ENCODE results near the gene TNP1. TPM values are rescaled to one million over a fixed set of nuclear protein-coding genes. Genes with fewer than 3 reads are reported as not detected.

Gene TNP1, protein sequence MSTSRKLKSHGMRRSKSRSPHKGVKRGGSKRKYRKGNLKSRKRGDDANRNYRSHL
- not detected for total RNA-seq

DNA sequence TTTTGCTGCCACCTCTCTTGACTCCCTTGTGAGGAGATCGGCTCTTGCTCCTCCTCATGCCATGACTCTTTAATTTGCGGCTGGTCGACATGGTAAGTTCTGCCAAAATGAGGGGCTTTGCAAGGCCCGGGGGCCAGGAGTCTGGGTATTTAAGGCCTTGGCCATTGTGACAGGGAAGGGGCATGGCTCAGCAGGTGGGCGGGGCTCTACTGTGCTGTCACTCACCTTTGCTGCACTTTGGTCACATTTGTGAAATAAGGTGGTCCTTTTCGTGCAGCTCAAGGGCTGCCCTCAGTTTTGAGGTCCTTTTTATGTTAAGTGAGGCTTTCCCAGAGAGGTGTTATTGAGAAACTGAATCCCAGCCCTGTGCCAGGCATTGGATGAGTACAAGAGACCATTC is at the start of gene TNP1:
Gene TNP1, minus strand, starts transcription at position 121 of the 400 bp plus-strand sequence. Its CDS starts 30 bp downstream, at position 91.
- DNase-seq (ENCODE audit: low read depth in 2 of 3, low spot score in 2 of 3), result no peak

DNA sequence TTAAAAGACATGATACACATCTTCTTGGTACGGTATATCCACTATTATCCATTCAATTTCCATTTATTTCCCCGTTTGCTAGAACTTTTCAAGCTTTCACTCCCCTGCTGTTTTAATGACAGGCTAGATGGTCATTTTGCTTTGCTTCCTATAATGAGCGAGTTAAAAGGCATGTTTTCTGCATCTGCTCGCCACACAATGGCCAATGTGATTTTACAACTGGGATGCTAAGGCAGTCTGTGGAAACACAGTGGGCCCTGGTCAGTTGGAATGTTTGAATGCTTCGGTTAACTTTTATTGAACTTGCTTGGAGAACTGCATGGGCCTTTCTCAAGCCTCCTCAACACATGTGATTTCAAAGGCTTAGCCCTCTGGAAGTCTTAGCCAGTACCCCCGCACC is 48.4 kb upstream of the TNP1 start:
- DNase-seq (ENCODE audit: low read depth in 2 of 3, low spot score in 2 of 3), result no peak

DNA sequence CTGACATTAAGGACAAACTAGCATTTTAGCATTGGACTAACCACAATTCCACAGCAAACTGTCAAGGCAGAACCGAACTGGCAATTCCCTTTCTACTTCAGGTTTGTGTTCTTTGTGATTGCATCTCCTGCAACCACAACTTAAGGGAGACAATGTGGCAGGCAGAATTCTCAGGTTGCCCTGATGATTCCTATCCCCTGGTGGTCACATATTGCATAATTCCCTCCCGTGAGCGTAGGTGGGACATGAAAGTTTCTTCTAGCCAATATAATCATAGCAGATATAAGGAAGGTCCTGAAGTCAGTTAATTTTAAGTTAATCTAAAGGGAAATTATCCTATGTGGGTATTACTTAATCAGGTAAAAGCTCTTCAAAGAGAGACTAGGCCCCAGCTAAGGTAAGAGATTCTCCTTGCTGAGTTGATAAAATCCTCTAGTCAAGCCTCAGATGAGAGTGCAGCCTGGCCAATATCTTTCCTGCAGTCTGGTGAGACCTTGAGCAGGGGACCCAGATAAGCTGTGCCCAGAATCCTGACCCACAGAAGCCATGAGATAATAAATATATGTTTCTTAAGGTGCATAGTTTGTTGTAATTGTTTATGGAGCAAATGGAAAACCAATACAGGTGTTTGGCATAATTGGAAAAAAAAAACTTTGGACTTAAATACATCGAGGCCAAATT is 45.9 kb upstream of the TNP1 start:
- no peak for DNase-seq (ENCODE audit: low read depth in 2 of 3, low spot score in 2 of 3)

DNA sequence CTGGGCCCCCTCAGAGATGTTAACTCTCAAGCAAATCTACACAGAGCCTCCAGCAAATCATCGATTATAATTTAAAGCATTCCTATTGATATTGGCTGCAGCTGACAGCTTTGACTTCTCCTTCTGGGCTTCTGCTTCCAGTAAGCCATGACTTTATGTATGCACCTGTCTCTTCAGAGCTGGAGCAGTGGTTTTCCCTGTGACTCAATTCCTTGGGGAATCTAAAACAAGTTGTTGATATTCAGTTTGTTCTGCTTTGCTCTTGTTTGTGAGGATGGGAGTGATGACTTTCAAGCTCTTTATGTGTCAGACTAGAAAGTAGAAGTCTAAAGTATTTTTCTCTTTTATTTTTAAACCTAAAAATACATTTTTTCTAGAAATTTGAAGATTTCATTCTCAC is 45.1 kb upstream of the TNP1 start:
- DNase-seq (ENCODE audit: low read depth in 2 of 3, low spot score in 2 of 3), result no peak

DNA sequence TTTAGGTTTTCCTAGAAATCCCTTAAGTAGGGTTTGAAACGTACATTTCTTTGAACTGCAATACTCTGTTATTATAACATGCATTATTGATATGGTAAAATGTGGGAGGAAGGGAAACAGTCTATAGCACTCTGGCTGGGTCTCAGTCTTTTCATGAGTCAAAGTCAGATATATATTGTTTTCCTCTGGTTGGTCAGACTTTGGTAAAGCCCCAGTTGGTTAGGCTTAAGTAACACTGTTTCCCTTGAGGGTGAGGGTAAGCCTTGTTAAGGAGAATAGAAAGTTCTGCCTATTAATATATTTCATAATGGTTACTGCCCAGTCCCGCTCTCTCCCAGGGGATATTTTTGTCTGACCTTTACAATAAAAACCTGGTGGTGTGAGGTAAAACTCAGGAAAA is 44.7 kb upstream of the TNP1 start:
- DNase-seq (ENCODE audit: low read depth in 2 of 3, low spot score in 2 of 3), result no peak

DNA sequence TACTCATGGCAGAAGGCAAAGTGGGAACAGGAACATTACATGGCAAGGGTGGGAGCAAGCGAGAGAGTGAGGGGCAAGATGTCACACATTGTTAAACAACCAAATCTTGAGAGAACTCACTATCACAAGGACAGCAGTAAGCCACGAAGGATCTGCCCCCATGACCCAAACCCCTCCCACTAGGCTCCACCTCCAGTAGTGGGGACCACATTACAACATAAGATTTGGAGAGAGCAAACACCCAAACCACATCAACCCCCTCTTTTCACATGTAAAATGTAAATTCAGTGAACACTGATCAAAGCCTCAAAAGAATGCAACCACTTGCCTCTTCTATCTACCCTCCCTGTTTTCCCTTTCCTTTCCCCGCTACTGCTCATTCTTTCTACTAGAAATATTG is 43.6 kb upstream of the TNP1 start:
- no peak for DNase-seq (ENCODE audit: low read depth in 2 of 3, low spot score in 2 of 3)

DNA sequence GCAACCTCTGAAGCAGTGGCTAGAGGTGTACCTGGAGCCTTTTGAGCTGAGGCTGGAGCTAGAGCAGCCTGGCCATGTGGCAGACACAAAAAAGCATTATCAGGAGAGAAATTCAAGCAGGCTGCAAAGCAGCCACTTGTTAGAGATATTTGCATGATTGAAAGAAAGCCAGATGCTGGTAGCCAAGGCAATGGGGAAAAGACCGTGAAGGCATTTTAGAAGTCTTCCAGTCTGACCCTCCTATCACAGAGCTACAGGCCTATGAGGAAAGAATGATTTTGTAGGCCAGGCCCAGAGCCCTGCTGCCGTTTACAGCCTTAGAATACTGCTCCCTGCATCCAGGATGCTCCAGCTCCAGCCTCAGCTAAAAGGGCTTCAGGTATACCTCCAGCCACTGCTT is 41.4 kb upstream of the TNP1 start:
- no peak for DNase-seq (ENCODE audit: low read depth in 2 of 3, low spot score in 2 of 3)

DNA sequence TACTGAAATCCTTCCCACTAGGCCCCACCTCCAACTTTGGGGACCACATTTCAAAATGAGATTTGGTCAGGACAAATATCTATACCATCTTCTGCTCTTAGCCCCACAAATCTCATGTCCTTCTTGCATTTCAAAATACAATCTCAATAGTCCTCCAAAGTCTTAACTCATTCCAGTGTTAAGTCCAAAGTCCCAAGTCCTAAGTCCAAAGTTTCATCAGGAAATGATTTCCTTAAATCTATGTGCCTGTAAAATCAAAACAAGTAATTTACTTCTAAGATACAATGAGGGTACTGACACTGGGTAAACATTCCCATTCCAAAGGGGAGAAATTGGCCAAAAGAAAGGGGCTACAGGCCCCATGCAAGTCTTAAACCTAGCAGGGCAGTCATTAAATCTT is 40.5 kb upstream of the TNP1 start:
- no peak for DNase-seq (ENCODE audit: low read depth in 2 of 3, low spot score in 2 of 3)

DNA sequence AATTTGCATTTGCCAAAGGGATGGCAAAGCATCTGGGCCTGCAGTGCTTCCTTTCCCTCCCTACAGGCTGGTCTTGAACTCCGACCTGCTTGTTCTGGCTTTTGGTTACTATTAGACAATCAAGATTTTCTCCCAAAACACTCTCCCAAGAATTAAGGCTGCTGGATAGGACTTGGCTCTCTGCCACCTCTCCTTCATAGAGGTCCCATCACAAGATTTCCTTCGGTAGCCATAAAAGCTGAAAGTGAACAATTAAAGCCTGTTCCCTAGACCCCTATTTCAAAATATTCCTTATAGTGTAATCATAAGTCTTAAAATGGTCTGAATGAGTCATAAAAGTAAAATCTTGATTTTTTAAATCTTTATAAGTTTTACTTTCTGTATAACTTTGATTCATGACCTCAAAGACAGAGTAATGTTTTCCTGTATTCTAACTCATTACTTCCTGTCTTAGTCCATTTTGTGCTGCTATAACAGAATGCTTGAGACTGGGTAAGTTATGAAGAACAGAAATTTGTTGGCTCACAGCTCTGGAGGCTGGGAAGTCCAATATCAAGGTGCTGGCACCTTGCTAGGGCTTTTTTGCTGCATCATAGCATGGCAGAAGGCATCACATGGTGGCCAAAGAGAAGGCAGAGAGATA is 37.8 kb upstream of the TNP1 start:
- peak in 1 of 3 donors; percentile 4 for DNase-seq (ENCODE audit: low read depth in 2 of 3, low spot score in 2 of 3)

DNA sequence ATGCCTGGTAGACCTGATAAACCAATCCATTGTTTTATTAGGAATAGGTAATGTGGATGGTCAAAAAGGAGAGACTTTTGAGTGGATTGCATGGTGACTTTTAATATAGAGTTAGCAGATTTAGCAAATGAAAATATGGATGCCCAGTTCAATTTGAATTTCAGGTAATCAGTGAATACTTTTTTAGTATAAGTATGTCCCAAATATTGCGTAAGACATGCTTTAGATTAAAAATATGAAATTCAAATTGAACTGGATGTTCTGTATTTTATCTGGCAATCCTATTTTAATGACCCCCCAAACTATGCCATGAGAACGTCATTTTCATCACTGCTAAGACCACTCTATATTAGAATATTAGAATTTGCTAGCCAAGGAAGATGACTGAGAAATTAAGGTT is 30.3 kb upstream of the TNP1 start:
- no peak for DNase-seq (ENCODE audit: low read depth in 2 of 3, low spot score in 2 of 3)

DNA sequence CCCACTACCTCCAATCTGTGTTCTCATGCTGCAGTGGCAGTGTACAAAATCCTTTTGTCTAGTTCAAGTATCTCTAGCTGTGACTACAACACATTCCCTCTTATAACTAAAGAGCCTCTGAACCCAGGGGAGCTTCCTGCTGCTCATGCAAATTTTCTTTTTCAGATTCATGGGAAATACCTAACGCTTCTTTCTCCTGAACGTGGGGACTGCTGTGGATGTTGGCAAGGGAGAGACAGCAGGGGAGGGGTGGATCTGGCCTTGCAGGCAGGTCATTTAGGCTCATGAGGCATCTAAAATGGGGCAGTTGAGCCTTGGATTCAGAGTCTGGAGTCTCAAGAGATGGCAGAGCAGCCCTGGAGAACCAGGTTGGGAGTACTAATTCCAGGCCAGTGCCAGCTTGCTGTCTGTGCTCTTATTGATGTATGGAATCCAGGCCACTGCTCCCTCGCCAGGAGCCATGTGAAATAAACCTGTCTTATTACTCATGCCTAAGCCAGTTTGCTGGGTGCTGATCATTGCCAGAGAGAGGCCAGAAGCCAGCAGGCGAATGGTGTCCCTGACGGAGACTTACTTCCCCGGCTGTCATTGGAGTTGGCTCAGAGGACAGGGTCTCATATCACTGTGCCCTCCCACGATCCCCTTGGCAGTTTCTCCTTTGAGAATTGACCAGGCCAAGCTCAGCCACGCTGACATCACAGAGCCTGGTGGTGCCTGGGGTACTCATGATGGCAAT is 29.2 kb upstream of the TNP1 start:
- no peak for DNase-seq (ENCODE audit: low read depth in 2 of 3, low spot score in 2 of 3)

DNA sequence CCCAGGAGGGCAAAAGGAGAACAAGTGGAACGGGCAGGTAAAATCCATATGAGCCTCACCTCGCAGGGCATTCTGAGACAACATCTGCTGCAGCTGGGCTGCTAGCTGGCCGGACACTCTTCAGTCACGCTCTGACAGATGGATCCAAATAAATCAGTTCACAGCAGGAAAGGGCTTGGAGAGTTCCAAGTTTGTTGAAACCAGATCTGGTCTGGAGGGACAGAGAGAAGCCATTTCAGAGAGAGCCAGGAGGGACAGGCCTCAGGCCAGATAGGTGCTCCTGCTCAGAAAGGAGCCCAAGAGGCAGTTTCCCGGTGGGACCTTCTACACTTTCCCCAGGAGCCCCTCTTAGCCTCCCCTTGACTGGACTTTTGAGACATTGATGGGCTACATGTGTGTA is 28.2 kb upstream of the TNP1 start:
- DNase-seq (ENCODE audit: low read depth in 2 of 3, low spot score in 2 of 3), result no peak

DNA sequence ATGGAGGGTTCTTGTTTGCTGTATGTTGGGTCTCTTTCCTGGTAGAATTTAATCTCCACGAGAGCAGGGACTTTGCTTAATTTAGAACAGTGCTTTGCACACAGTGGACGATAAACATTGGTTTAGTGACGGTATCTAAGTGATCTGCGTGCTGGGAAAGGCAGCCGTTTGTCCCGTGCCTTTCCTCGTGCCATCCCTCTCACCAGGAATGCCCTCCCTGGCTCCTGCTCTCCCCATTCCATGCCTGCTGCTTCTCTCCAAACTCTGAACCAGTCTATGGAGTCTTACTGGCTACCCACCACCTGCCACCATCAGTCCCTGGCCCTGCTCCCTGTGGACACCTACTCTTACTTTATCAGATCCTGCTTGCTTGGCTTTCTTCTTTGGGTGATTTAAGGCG is 27.3 kb upstream of the TNP1 start:
- DNase-seq (ENCODE audit: low read depth in 2 of 3, low spot score in 2 of 3), result no peak

DNA sequence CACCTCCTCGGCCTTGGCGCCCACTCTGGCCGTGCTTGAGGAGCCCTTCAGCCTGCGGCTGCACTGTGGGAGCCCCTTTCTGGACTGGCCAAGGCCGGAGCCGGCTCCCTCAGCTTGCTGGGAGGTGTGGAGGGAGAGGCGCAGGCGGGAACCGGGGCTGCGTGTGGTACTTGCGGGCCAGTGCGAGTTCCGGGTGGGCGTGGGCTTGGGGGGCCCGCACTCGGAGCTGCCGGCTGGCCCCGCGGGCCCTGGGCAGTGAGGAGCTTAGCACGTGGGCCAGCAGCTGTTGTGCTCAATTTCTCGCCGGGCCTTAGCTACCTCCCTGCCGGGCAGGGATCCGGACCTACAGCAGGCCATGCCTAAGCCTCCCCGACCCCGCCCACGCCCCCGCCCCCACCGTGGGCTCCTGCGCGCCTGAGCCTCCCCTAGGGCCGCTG is 25.3 kb upstream of the TNP1 start:
- DNase-seq (ENCODE audit: low read depth in 2 of 3, low spot score in 2 of 3), result no peak

DNA sequence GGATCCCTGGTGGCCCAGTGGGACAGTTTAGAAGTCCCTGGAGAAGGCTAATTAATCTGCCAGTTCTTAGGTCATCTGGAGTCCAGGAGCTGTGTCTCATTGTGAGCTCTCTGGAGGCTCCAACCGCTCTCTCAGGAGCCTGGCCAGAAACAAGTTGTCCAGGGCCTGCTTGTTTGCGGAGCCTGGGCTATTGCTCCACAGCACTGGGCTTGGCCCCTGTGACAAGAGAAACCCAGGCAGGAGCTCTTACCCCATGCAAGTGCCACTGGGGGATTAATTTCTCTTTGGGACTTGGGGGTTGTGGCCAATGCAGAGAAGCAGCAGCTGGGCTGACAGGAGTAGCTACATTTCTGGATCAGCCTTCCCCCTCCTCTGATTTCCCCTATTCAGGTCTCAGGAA is 24.5 kb upstream of the TNP1 start:
- DNase-seq (ENCODE audit: low read depth in 2 of 3, low spot score in 2 of 3), result no peak

DNA sequence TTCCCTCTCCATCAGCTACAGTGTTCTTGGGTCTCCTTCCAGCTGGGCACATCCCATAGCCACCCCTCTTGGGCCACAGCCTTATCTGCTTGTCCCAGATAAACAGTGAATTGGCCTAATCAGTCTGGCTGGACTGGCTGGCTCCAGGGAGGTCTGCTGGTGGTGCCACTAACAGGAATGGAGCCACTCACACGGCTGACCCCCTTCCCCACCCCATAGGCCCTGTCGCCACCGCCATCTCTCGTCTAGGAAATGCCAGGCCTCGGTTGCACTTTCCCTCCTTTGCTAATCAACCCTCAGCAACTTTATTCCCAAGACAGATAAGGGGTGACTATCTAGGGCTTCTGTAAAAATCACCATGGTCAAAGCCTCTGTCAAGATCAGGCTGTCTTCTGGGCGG is 23.0 kb upstream of the TNP1 start:
- DNase-seq (ENCODE audit: low read depth in 2 of 3, low spot score in 2 of 3), result no peak

DNA sequence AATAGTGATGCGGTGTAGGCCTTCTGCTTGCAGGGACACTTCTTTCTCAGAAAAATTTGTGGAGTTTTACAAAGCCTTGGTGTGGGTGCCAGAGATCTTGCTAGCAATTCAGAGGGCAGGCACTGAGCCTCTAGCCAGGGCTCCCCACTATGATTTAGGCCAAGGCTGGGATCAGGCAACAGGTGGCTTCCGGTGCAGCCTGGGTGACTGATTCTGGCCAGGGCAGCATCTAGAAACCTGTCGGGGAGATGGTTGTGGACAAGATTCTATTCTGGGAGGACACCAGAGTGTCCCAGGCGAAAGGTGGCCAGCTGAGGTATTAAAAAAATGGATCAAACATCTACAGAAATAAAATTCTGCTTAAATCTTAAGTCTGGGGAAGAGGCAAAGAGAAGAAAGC is 21.5 kb upstream of the TNP1 start:
- no peak for DNase-seq (ENCODE audit: low read depth in 2 of 3, low spot score in 2 of 3)

DNA sequence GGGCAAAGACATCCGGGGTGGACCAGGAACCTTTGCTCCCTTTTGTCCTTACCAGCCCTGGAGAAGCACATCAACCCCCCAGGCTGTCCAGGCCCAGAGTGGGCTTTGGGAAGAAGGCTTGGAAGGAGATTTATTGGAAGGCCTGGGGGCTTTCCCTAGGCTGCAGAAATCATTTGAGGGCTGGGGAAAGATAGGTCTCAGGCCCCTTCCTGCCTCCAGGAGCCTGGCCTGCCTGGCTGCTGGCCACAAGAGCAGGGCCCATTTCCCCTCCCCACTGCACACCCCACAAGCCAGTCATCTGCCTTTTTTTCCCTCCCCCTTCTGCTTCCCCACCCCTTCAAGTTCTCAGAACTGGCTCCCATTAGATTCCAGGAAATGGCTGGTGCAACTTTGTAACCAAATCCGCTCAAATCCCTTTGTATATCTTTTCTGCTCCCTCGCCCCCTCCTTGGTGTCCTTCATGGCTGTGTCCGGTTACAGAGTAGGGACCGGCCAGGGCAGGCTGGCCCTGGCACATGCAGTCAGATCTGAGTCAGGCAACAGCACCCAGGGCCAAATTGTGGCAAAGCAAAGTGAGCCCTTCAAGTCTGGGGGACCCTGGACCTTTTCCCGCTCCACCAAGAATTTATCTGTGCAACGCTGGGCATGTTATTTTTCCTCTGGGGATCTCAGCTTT is 20.8 kb upstream of the TNP1 start:
- no peak for DNase-seq (ENCODE audit: low read depth in 2 of 3, low spot score in 2 of 3)

DNA sequence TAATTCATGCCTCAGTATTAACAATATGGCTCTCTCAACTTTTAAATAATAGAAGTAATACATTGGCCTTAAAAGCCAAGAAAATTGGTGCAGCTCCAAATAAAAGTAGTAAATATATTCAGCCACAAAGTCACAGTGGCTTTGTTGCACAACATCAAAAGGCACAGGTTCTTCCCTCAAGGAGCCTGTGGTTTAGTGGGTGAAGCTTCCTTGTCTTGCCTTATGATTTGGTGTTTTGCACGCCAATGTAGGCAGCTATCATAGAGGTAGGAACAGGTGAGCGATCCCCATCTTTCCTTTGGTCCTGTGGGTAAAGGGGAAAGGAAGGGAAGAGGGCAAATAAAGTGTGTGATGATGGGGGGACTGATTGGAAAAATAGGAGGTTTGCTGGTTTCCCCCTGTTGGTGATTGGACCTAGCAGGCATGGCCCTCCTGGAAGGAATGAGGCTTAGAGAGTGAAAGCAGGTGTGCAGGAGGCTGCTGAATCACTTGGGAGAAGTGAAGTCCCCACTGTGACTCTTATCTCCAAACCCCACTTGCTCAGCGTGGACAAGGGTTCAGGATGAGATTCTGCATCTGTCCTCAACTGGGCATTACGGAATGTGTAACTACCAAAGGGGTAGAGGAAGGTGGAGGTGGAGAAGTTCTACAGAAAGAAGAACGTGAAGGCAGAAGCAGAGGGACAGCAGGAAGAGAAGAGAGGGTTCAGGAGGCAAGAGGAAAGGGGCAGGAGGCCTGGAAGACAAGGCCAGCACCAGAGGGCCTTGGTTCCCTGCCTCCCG is 20.1 kb upstream of the TNP1 start:
- no peak for DNase-seq (ENCODE audit: low read depth in 2 of 3, low spot score in 2 of 3)

DNA sequence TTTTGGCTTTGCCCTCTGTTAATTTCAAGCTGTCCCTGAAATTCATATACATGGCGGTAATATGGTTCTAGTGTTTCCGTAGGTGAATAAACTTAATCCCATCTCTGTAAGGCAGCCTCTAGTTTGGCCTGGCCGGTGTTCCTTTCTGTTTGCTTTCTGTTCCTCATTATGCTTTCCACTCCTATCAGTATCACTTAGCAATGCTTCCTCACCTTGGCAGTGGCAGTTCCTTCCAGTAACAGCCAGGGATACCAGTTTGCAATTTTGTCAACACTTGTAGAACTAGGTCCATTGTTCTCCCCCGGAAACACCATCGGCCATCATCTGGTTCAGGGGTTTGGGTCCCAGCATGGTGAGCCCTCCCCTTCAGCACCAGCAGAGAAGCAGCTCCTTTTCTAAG is 18.2 kb upstream of the TNP1 start:
- DNase-seq (ENCODE audit: low read depth in 2 of 3, low spot score in 2 of 3), result no peak

DNA sequence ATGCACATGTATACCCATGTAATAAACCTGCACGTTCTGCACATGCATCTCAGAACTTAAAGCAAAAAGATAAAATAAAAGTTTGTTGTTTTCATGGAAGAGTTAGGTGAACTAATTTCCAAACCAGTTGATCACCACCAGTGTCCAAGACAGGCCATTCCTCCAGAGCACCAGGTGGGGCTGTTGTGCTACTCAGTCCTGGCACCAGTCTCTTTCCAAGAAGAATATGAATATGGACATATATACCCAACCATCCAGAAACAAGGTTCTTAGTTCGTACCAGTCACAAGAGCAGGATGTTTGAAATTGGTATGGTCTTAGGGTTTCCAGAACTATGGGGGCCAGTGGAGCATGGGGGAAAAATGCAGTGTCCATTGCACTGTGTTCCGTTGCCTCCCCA is 17.2 kb upstream of the TNP1 start:
- DNase-seq (ENCODE audit: low read depth in 2 of 3, low spot score in 2 of 3), result no peak
